Activated naive CD4-positive, alpha-beta T cell treated with anti-CD3 and anti-CD28 coated beads for 36 hours (primary cell): ENCODE measurements around the gene CELSR1. TPM values are rescaled to one million over a fixed set of nuclear protein-coding genes. Genes with fewer than 3 reads are reported as not detected.

Experiments used
- total RNA-seq, 2 experiments: library from RNA; stranded (reverse); gene quantifications; one replicate each; pipeline ENCODE4 v1.2.3, GENCODE V29; 2021

Gene CELSR1
- total RNA-seq, 2 experiments from 2014 or later: 0.17 to 0.25 TPM

Other genes with a start within 250 kb of the CELSR1 start
- 10 to 100 TPM; 39.7 to 39.8 TPM for gene GTSE1, start 240.8 kb downstream of the CELSR1 start, total RNA-seq
- 10 to 100 TPM; 57.4 TPM for gene TRMU, start 201.9 kb downstream of the CELSR1 start, total RNA-seq
- gene GRAMD4, start 82.8 kb upstream of the CELSR1 start, total RNA-seq: 10 to 100 TPM; 34.3 to 35.4 TPM
- gene CERK, start 200.6 kb upstream of the CELSR1 start, total RNA-seq: 10 to 100 TPM; 32.6 to 34.9 TPM
- 10 to 100 TPM; 20.1 to 21.4 TPM for gene TBC1D22A, start 225.0 kb upstream of the CELSR1 start, total RNA-seq